Activated CD4-positive, alpha-beta T cell treated with anti-CD3 and anti-CD28 coated beads for 48 hours (primary cell): ENCODE measurements around the gene SUCNR1.
A peak's percentile ranks its signal among the peaks of the same experiment; 100 is the strongest.
"Not testable (repeated sequence)": the region's sequence is repeated elsewhere in the genome, so short reads cannot be mapped to it uniquely, and the experiment has no call there.

ENCODE experiments used
- DNase-seq: peaks from one replicate; pipeline ENCODE4 v3.0.0-alpha.2; 2020

SUCNR1 gene, protein sequence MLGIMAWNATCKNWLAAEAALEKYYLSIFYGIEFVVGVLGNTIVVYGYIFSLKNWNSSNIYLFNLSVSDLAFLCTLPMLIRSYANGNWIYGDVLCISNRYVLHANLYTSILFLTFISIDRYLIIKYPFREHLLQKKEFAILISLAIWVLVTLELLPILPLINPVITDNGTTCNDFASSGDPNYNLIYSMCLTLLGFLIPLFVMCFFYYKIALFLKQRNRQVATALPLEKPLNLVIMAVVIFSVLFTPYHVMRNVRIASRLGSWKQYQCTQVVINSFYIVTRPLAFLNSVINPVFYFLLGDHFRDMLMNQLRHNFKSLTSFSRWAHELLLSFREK

GRCh38 chr3:151873398-151873797, at the start of gene SUCNR1:
TSS of gene SUCNR1 (plus strand) at chr3:151873643. CDS start at chr3:151879893, 6,250 bp downstream.
- no peak for DNase-seq

GRCh38 chr3:151827816-151828215, 45.6 kb upstream of the SUCNR1 start:
- DNase-seq: no peak

DNA sequence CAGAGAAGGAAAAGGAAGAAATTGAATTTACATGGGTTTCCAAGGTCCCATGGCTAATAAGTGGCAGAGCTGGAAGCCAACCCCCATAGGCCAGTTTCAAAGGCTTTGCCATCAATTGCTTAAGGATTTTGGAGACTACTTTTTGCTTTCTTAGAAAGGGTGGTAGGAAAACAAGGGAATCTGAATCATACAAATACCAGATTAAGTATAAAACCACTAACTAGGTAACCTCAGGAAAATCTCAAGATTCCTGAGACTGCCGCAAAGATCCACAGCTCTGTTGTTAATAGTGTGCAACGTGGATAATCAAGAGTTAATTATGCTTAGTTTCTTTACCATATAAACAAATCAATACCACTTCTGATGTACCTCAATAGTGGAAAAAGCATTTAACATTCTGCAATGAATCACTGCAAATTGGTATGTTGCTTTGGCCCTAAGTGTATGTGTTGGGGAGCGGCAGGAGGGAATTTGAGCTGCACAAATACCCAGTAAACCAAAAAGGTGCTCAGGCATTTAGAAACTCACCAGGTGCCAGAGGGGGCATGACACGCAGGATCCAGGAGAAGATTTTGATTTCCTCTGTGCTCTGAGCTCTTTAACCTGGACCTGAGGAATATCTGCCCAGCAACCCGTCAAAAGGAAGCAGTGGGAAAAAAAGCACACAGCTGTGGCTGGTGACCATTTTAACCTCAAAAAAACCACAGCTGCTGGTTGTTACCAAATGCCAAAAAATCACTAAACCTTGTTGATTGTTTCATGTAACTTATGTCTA, 37.5 kb upstream of the SUCNR1 start:
- no peak for DNase-seq

DNA sequence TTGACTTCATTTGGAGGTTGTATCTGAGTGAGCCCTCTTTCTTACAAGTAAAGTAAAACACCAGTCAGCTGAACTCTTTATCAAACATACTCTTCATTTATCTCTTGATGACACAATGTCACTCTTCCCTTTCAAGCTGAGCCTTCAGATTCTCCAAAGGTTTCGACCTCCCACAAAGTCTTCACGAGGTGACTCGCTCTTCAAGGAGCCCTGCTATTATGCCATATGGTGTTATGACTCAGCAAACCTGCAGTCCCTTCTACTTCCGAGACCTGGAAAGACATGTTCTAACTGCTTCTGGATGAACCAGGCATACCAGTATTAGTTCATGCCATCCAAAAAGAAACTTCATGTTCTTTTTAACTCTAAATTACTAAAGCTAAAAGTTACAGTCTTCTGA, 36.4 kb upstream of the SUCNR1 start:
- no peak for DNase-seq

DNA sequence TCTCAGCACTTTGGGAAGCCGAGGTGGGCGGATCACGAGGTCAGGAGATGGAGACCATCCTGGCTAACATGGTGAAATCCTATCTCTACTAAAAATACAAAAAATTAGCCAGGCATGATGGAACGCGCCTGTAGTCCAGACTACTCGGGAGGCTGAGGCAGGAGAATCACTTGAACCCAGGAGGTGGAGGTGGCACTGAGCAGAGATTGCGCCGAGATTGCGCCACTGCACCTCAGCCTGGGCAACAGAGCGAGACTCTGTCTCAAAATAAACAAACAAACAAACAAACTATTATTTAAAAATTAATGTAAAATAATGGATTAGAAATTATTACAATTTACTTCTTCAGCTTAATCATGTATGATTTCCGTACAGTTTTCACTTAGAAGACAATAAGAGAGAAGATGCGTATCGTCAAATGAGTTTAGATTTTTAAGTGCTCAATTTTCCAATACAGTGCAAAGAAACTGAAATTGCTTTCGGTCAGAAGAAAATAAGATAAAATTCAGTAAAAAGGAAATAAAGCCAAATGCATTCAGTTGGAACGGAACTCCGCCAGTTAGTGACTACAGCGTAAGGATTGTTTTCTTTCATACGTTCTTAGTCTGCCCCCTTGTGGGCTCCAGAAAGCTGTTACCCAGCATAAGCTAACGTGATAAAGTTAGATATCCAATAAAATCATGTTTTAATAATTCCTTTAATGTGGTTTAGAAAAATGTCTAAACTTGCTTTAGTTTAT, 34.7 kb upstream of the SUCNR1 start:
- peak; percentile 40 for DNase-seq

- DNase-seq: no peak
Observed at GRCh38 chr3:151839313-151839631, 34.2 kb upstream of the SUCNR1 start.

DNA sequence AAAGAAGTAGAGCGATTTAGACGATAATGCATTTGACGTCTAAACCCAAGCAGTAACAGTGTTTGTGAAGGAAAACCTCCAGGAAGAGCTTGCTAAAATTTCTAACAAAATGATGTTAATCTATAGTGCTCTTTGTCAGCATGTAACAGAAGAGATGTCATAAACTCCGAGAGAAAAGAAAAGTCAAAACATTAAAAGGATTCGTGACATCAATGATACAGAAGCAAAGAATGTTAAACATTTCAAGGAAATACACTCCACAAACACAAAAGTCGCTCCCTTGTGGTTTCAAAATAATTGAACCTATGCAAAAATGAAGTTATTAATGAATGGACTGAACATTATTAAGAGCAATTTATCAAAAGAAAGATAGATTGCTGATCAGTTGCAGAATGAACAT, 31.6 kb upstream of the SUCNR1 start:
- DNase-seq: no peak

- no peak for DNase-seq
Observed at GRCh38 chr3:151843275-151843674, 30.2 kb upstream of the SUCNR1 start.

GRCh38 chr3:151845306-151845905, 28.0 kb upstream of the SUCNR1 start:
- no peak for DNase-seq

DNA sequence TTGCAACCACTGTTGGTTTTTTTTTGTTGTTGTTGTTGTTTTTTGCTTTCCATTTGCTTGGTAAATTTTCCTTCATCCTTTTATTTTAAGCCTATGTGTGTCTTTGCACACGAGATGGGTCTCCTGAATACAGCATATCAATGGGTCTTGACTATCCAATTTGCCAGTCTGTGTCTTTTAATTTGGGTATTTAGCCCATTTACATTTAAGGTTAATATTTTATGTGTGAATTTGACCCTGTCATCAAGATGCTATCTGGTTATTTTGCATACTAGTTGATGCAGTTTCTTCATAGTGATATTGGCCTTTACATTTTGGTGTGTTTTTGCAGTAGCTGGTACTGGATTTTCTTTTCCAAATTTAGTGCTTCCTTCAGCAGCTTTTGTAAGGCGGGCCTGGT, 23.4 kb upstream of the SUCNR1 start:
- not testable (repeated sequence) for DNase-seq

DNA sequence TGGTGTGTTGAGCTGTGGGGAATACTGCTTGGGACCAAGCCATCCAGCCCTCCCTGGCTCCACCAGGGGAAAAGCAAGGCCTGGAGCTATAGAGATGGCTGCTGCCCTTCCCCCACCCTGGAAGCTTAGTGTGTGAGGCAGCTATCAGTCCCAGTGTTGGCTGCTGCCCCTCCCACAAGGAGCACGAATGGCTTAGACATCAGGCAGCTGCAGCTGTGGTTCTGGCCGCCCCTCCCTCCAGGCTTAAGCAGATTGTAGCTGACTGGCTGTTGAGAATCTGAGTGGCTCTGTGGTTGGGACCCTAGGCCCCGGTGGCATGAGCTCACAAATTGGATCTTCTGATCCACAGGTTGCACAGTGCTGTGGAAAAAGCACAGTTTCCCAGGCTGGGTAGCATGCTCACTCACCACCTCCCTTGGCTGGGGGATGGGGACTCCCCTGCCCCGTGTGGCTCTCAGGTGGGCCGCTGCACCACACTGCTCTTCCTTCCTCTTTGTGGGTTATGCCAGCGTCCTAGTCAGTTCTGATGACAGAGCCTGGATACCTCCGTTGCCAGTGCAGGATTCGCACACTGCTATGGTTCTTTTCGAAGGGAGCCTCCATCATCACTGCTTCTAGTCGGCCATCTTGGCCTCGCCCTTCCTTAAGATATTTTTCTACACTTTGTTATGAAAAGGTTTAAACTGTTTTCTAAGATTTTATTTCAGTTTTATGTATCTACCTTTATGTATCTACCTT, 21.2 kb upstream of the SUCNR1 start:
- DNase-seq: no peak

- DNase-seq: no peak
Observed at GRCh38 chr3:151856118-151856517, 17.3 kb upstream of the SUCNR1 start.

DNA sequence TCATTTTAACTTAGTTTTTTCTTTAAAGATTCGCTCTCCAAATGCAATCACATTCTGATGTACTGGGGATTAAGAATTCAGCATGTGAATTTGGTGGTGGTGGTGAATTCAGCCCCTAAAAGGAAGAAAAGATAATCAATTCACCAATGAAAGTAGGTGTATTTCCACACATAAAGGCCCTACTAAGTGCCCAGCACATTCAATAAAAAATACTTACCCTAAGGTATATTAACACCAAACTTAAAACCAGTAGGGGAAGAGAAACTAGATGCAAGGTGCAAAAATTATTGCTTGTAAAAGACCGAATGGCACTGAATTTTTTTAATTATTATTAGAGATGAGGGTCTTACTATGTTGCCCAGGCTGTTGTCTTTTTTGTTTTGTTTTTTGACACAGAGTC, 16.8 kb upstream of the SUCNR1 start:
- no peak for DNase-seq

DNA sequence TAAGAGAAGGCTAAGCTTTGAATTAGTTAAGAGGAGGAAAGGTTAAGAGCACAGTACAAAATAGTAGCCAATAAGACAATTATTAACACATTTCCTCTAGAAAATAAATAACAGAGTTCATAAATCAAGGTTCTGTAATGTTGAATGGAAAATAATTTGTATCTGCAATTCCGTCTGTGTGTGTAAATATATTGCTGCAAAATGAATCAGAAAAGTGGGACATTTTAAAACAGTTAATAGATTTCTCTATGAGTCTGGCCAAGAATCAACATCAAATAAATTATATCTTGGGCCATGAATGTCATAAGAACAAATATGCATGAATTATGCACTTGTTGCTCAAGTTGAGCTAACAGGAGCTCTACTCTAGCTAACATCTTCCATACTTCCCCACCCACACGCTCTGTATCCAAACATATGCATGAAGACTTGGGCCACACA, 14.2 kb upstream of the SUCNR1 start:
- DNase-seq: no peak

- no peak for DNase-seq
Observed at GRCh38 chr3:151859905-151860304, 13.5 kb upstream of the SUCNR1 start.

DNA sequence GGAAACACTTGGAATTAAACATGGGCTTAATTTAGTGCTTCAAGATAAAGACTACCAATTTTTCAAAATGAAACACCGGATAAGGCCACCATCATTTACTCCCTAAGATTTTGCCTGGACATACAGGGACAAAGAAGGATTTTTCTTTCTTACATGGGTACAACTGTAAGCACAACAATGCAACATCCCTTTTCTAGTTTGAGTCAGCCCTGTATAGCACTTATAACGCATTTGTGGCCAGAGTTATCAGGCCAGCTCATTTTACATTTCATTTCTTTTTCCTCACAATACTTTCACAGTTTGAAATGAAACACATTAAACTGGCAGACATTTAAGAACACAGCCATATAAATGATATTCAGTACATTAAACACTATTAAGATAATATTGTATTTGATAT, 9.8 kb upstream of the SUCNR1 start:
- no peak for DNase-seq

DNA sequence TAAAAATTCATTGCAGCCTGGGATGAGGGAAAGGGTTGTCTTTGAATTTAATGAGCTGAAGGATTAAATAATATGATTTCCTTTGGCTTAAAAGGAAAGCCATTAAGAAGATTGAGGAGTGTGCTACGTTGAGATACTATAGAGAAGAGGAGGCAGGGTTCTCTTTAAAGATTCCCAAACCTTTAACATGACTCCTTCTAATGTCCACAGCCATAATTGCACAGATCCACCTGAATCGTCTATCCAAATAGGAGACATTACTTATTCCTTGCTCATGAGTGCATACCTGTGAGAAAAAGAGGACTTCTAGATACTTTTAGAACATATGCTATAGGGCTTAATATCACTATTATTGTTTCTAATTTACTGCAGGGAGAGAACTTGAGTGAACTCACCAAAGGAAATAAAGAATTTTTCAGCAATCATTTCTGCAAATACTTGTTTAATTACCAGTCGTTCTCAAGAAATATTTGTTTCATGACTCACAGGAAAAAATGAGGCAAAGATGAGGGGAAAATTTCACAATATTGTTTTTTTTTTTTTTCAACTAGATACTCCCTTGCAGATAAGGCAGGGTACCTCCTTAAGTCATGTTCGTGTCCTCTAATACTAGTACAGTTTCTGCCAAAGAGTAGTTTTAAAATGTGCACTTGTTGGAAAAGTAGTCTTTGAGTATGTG, 8.9 kb upstream of the SUCNR1 start:
- DNase-seq: no peak

GRCh38 chr3:151866711-151867410, 6.6 kb upstream of the SUCNR1 start:
- no peak for DNase-seq

- DNase-seq: no peak
Observed at GRCh38 chr3:151867666-151868065, 5.8 kb upstream of the SUCNR1 start.

- DNase-seq: no peak
Observed at GRCh38 chr3:151869181-151869580, 4.3 kb upstream of the SUCNR1 start.
